ENCODE results near the gene NKD2.

The NKD2 gene

DNA sequence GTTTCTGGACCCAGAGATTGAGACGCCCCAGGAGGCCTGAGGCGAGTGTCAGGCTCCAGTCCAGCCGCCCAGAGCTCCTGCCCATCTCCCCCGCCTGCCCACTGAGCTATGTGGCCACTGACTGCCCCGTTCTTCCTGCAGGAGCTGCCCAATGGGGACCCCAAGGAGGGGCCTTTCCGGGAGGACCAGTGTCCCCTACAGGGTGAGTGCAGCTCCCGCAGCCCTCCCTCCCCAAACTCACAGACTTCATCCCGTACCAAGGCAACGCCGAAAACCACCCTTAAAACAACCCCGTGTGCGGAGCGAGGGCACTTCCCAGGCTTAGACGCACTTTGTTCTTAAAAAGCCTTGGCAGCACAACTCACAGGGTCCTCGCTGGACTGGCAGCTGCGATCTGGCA, 23.4 kb downstream of the NKD2 start:
- Histone ChIP-seq H3K4me3 (ENCODE audit: low read depth, low read length) (no peak overlapping the region), H3K27ac (no peak overlapping the region), H3K27me3 (replicated peaks) (no peaks in the 10 kb centered on the region), H3K36me3 (replicated peaks) (no peaks in the 10 kb centered on the region)
- DNase-seq = no peak
- TF ChIP-seq, protein P1, sequence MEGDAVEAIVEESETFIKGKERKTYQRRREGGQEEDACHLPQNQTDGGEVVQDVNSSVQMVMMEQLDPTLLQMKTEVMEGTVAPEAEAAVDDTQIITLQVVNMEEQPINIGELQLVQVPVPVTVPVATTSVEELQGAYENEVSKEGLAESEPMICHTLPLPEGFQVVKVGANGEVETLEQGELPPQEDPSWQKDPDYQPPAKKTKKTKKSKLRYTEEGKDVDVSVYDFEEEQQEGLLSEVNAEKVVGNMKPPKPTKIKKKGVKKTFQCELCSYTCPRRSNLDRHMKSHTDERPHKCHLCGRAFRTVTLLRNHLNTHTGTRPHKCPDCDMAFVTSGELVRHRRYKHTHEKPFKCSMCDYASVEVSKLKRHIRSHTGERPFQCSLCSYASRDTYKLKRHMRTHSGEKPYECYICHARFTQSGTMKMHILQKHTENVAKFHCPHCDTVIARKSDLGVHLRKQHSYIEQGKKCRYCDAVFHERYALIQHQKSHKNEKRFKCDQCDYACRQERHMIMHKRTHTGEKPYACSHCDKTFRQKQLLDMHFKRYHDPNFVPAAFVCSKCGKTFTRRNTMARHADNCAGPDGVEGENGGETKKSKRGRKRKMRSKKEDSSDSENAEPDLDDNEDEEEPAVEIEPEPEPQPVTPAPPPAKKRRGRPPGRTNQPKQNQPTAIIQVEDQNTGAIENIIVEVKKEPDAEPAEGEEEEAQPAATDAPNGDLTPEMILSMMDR (IDR thresholded peaks at IDR 0.05; ENCODE audit: low read depth, low read length, missing control alignments) = no peak
- in situ Hi-C loops (cut with HindIII; ENCODE audit: low pct_ligation_motif_present, low sequenced_read_pairs) = no loop called here

DNA sequence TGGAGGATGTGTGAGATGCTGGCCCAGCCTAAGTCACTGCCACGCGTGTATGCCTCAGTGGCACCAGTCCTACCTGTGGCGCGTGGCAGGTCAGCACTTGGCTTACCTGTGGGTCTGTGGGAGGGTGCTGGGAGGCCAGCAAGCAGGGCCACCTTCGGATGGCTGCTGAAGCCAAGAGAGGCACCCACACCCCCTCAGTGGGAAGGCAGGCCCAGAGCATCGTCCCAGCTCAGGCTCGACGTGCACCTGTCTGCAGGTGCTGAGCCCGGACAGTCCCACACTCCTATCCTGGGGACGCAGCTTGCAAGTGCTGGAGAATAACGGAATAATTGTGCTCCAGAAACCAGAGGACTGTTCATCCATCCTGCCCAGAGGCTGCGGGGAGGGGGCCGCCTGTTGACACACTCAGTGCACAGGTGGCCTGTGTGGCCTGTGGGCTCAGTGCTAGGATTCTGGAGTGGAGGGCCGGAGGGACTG, 24.0 kb downstream of the NKD2 start:
- TF ChIP-seq, protein P1 (IDR thresholded peaks at IDR 0.05; ENCODE audit: low read depth, low read length, missing control alignments) = no peak
- Histone ChIP-seq H3K27ac (no peak overlapping the region), H3K4me3 (ENCODE audit: low read depth, low read length) (no peak overlapping the region), H3K27me3 (replicated peaks) (no peaks in the 10 kb centered on the region), H3K36me3 (replicated peaks) (no peaks in the 10 kb centered on the region)
- no peak for DNase-seq
- in situ Hi-C loops (cut with HindIII; ENCODE audit: low pct_ligation_motif_present, low sequenced_read_pairs) = no loop called here

DNA sequence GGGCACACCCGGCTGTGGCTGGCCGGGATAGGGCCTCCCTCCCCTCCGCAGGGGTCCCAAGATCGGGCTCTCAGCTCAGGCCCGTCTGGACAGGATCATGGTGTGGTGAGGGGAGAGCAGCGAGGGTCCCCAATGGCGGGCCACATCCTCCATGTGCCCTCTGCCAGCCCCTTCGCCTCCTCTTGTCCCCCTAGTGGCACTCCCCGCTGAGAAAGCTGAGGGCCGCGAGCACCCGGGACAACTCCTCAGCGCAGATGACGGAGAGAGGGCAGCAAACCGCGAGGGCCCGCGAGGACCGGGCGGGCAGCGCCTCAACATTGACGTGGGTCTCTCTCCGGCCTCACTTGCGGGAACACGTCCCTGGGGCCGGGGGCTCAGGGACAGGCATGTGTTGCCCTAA, 24.6 kb downstream of the NKD2 start:
- no peak for DNase-seq
- H3K4me3 ChIP-seq (ENCODE audit: low read depth, low read length) = no peak overlapping the region
- H3K27me3 ChIP-seq (replicated peaks) = no peaks in the 10 kb centered on the region
- no peaks in the 10 kb centered on the region for H3K36me3 ChIP-seq (replicated peaks)
- TF ChIP-seq, protein P1 (IDR thresholded peaks at IDR 0.05; ENCODE audit: low read depth, low read length, missing control alignments) = no peak
- in situ Hi-C loops (cut with HindIII; ENCODE audit: low pct_ligation_motif_present, low sequenced_read_pairs) = no loop called here
- H3K27ac ChIP-seq = no peak overlapping the region

DNA sequence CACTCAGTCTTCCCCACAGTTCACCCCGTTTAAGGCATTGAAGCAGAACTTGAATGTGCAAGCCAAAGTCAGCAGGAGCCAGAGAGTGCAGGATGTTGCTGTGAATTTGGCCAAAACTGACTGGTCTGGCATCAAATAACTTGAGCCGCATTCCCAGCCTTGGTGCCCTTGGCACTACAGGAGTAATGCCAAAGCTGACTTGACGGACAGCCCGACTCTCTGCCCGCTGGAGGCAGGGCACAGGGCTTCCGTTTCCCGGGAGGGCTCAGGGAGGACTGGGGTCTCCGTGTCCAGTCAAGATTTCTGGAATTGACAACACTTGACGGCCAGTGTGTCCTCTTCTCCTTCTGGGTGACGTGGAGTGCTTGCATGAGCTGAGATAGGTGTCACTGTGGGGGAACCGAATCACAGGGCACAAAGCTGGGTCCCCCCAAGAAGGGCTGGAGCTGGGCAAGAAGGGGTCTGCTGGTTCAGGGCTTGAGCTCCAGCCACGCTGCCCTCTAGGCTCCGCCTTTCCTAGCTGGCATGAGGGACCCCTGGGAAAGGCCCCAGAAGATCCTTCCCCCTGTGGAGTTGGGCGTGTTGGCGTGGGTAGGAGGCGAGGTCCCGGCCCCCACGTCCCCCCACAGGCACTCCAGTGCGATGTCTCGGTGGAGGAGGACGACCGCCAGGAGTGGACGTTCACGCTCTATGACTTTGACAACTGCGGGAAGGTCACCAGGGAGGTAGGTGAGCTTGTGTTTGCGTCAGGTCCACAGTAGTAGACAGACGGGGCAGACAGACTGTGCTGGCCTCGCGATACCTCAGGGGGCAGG, 25.2 kb downstream of the NKD2 start:
- in situ Hi-C loops (cut with HindIII; ENCODE audit: low pct_ligation_motif_present, low sequenced_read_pairs) = no loop called here
- TF ChIP-seq, protein P1 (IDR thresholded peaks at IDR 0.05; ENCODE audit: low read depth, low read length, missing control alignments) = no peak
- H3K36me3 ChIP-seq (replicated peaks) = no peaks in the 10 kb centered on the region
- H3K27ac ChIP-seq = no peak overlapping the region
- H3K4me3 ChIP-seq (ENCODE audit: low read depth, low read length) = no peak overlapping the region
- DNase-seq = no peak
- H3K27me3 ChIP-seq (replicated peaks) = no peaks in the 10 kb centered on the region

DNA sequence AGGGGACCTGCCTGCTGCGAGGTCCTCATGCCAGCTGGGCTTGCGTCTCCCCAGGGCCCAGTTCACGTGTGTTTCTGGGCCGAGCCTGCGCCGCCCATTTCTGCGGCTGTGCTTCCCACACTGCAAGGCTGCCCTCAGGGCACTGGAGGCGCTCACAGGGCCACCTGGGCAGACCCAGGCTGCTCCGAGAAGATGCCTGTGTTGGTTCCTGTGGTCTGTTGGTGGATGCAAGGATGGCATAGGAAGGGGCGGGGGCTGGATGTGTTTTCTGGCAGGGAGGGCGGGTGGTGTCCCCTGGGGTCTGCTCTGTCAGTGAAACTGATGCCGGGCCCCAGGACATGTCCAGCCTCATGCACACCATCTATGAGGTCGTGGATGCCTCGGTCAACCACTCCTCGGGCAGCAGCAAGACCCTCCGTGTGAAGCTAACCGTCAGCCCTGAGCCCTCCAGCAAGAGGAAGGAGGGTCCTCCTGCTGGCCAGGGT, 25.9 kb downstream of the NKD2 start:
- Histone ChIP-seq H3K36me3 (replicated peaks) (no peaks in the 10 kb centered on the region), H3K27me3 (replicated peaks) (no peaks in the 10 kb centered on the region), H3K27ac (no peak overlapping the region), H3K4me3 (ENCODE audit: low read depth, low read length) (no peak overlapping the region)
- in situ Hi-C loops (cut with HindIII; ENCODE audit: low pct_ligation_motif_present, low sequenced_read_pairs) = no loop called here
- TF ChIP-seq, protein P1 (IDR thresholded peaks at IDR 0.05; ENCODE audit: low read depth, low read length, missing control alignments) = no peak
- DNase-seq = no peak
